Lung (tissue), 12 donors: ENCODE results near the gene AGPS. TPM values are rescaled to one million over a fixed set of nuclear protein-coding genes. Genes with fewer than 3 reads are reported as not detected.

Source experiments
- ATAC-seq: fragments of 200-7000 bp; cut with Tn5 transposase; one replicate; pipeline ENCODE4 v1.9.1; 2020; ENCODE audit warnings: moderate number of reproducible peaks; ENCODE audit not compliant: insufficient read depth, low FRiP score
- DNase-seq, 3 donors: peaks; one replicate each; pipeline ENCODE4 v3.0.0-alpha.2; 2013 to 2017
- H3K27ac ChIP-seq, 2 donors: one replicate each; pipeline ENCODE4 v1.5.1; 2013; ENCODE audit warnings: mild to moderate bottlenecking in 2 of 2, moderate library complexity in 2 of 2, control low read depth in 1 of 2, inconsistent platforms in 1 of 2, low read depth in 1 of 2, low read length in 1 of 2
- H3K27me3 ChIP-seq, 3 donors: one replicate each; pipeline ENCODE4 v1.5.1; 2013; ENCODE audit warnings: low read length in 2 of 3; ENCODE audit not compliant: control insufficient read depth in 3 of 3, insufficient read depth in 3 of 3
- H3K36me3 ChIP-seq, 4 donors: one replicate each; pipeline ENCODE4 v1.5.1; 2013; ENCODE audit warnings: low read length in 4 of 4, mild to moderate bottlenecking in 1 of 4, moderate library complexity in 1 of 4; ENCODE audit not compliant: control insufficient read depth in 4 of 4, insufficient read depth in 4 of 4
- H3K4me1 ChIP-seq, 5 donors: one replicate each; pipeline ENCODE4 v1.5.1; 2013; ENCODE audit warnings: low read length in 5 of 5, mild to moderate bottlenecking in 2 of 5, moderate library complexity in 1 of 5; ENCODE audit not compliant: control insufficient read depth in 5 of 5, insufficient read depth in 5 of 5
- H3K4me3 ChIP-seq: one replicate; pipeline ENCODE4 v1.5.1; 2013; ENCODE audit warnings: mild to moderate bottlenecking, control low read depth, moderate library complexity
- H3K9ac ChIP-seq, 2 donors: one replicate each; pipeline ENCODE4 v1.5.1; 2013; ENCODE audit warnings: low read length in 2 of 2, control low read depth in 1 of 2; ENCODE audit not compliant: insufficient read depth in 1 of 2
- H3K9me3 ChIP-seq, 4 donors: one replicate each; pipeline ENCODE4 v1.5.1; 2013; ENCODE audit warnings: low read length in 3 of 4, mild to moderate bottlenecking in 1 of 4, moderate library complexity in 1 of 4; ENCODE audit not compliant: control insufficient read depth in 4 of 4, insufficient read depth in 3 of 4
- WGBS, 2 donors: extraction: QIAGEN DNeasy Blood & Tissue Kit; methylation state at CpG; one replicate each; pipeline ENCODE4 v1.1.7; 2013; 5-methylcytosine and 5-hydroxymethylcytosine counted together
- polyA plus RNA-seq, 2 donors: library from polyadenylated mRNA; stranded (reverse); fragments of 200-250 nt; gene quantifications; one replicate each; pipeline ENCODE4 v1.2.1, GENCODE V29; 2013
- total RNA-seq, 2 donors: library from RNA; depleted of rRNA in 1 of 2; stranded (reverse); fragments of >200 nt in 1 of 2; gene quantifications; one replicate each; pipeline ENCODE4 v1.2.1, GENCODE V29; 2014 to 2021
- TF ChIP-seq, protein P1 (sequence below): IDR thresholded peaks from 2 replicates; pipeline ENCODE4 v1.5.1; 2012; ENCODE audit warnings: mild to moderate bottlenecking; ENCODE audit errors: control extremely low read depth, extremely low read depth
- donor health status: control.
- donor health status: control.
- donor health status: Bipolar disorder and iron deficiency.
- donor health status: healthy.
- donor health status: DM: yes; HTN: yes; CAD: no.

The AGPS gene
- total and polyA plus RNA-seq, 4 donors = 5.2 to 43.9 (median 23.8) TPM

DNA sequence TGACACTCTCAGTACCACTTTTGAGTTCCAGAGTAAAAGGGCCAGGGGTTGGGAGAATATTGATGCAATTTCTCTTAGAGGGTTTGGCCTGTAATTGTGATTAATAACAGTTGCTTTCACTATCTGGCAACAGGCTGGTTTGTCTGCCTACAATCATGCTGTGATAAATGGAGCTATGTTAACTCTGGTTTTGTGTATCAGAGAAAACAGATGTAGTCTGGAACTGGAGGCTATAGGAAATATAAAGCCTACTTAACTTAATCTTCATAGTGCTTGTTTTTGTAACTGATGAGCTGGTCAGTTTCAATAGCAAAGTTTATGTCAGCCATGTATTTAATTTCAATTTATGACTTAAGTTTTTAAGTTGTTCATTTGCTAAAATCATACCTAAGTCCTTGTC, 138.0 kb downstream of the AGPS start:
- Histone ChIP-seq H3K27ac (no peak overlapping the region), H3K4me3 (no peak overlapping the region), H3K27me3 (no peaks in the 10 kb centered on the region), H3K9ac (no peak overlapping the region), H3K36me3 (no peaks in the 10 kb centered on the region), H3K4me1 (peaks cover 0 to 8% (median 0%) of the 10 kb centered on the region in 5 donors), H3K9me3 (no peaks in the 10 kb centered on the region)
- no peak for DNase-seq
- no peak for ATAC-seq
- TF ChIP-seq, protein P1, sequence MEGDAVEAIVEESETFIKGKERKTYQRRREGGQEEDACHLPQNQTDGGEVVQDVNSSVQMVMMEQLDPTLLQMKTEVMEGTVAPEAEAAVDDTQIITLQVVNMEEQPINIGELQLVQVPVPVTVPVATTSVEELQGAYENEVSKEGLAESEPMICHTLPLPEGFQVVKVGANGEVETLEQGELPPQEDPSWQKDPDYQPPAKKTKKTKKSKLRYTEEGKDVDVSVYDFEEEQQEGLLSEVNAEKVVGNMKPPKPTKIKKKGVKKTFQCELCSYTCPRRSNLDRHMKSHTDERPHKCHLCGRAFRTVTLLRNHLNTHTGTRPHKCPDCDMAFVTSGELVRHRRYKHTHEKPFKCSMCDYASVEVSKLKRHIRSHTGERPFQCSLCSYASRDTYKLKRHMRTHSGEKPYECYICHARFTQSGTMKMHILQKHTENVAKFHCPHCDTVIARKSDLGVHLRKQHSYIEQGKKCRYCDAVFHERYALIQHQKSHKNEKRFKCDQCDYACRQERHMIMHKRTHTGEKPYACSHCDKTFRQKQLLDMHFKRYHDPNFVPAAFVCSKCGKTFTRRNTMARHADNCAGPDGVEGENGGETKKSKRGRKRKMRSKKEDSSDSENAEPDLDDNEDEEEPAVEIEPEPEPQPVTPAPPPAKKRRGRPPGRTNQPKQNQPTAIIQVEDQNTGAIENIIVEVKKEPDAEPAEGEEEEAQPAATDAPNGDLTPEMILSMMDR = no peak

DNA sequence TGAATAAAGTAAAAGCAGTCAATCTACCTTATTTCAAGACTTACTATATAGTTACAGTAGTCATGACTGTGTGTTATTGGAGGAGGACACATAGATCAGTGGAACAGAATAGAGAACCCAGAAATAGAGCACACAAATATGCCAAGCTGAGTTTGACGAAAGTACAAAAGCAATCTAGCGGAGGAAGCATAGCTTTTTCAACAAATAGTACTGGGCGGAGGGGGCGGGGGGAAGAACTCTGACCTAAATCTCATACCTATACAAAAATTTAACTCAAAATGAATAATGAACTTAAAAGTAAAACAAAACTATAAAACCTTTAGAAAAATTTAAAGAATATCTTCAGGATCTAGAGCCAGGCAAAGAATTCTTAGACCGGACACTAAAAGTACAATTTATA, 139.1 kb downstream of the AGPS start:
- no peaks in the 10 kb centered on the region for H3K9me3 ChIP-seq
- no peak overlapping the region for H3K9ac ChIP-seq
- no peaks in the 10 kb centered on the region for H3K36me3 ChIP-seq
- ATAC-seq = no peak
- H3K4me3 ChIP-seq = no peak overlapping the region
- TF ChIP-seq, protein P1 = no peak
- 98 to 99% methylated on average over 5 of the region's 5 CpGs for WGBS, 2 donors
- DNase-seq = no peak
- no peaks in the 10 kb centered on the region for H3K27me3 ChIP-seq
- H3K27ac ChIP-seq = no peak overlapping the region
- H3K4me1 ChIP-seq = peaks cover 0 to 4% (median 0%) of the 10 kb centered on the region in 5 donors

DNA sequence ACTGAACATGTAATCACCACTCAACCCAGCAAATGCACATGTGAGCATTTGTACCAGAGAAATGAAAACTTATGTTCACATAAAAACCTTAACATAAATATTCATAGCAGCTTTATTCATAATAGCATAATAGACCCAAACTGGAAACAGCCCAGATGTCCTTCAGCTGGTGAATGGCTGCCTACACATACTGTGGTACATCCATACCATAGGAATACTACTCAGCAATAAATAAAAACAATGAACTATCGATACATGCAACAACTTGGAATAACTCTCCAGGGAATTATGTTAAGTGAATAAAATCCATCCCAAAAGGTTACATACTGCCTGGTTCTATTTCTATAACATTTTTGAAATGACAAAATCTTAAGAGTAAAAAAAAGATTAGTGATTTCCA, 140.0 kb downstream of the AGPS start:
- H3K36me3 ChIP-seq = no peaks in the 10 kb centered on the region
- TF ChIP-seq, protein P1 = no peak
- ATAC-seq (no peak), DNase-seq (no peak)
- no peak overlapping the region for H3K27ac ChIP-seq
- H3K4me1 ChIP-seq = peaks cover 0 to 4% (median 0%) of the 10 kb centered on the region in 5 donors
- H3K27me3 ChIP-seq = no peaks in the 10 kb centered on the region
- 98% methylated on average over 1 of the region's 1 CpG for WGBS, 2 donors
- H3K9ac ChIP-seq = no peak overlapping the region
- H3K4me3 ChIP-seq = no peak overlapping the region
- no peaks in the 10 kb centered on the region for H3K9me3 ChIP-seq

DNA sequence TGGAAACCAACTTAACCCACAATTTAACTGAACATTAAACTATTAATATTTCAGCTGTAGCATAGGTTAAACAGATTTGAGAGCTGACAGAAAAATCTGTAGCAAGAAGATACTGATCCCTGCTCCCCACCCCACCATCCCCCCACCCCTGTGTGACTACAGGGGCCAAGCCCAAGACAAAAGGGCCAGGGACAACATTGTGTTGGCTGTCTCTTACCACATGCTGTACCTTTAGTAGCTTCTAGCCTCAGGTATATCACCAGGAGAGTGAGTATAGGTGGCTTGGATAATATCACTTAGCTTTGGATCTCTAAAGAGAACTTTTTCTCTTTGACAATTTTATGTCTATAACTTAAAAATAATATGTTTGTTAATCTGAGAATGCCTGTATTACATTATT, 140.7 kb downstream of the AGPS start:
- Histone ChIP-seq H3K4me1 (peaks cover 0 to 4% (median 0%) of the 10 kb centered on the region in 5 donors), H3K4me3 (no peak overlapping the region), H3K36me3 (peaks cover 0 to under 1% (median 0%) of the 10 kb centered on the region in 4 donors), H3K9me3 (no peaks in the 10 kb centered on the region), H3K27ac (no peak overlapping the region), H3K27me3 (no peaks in the 10 kb centered on the region), H3K9ac (no peak overlapping the region)
- DNase-seq = no peak
- TF ChIP-seq, protein P1 = no peak
- no peak for ATAC-seq
